Endothelial cell of hepatic sinusoid (primary cell): ENCODE data around the gene NEMP2.

ENCODE experiments used
- in situ Hi-C: cut with HindIII; loops from 2 replicates; pipeline ENCODE4 v1.10.0; 2017; ENCODE audit warnings: low sequenced_read_pairs

NEMP2 gene, protein sequence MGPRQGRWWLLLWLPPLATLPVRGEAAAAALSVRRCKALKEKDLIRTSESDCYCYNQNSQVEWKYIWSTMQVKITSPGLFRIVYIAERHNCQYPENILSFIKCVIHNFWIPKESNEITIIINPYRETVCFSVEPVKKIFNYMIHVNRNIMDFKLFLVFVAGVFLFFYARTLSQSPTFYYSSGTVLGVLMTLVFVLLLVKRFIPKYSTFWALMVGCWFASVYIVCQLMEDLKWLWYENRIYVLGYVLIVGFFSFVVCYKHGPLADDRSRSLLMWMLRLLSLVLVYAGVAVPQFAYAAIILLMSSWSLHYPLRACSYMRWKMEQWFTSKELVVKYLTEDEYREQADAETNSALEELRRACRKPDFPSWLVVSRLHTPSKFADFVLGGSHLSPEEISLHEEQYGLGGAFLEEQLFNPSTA

DNA sequence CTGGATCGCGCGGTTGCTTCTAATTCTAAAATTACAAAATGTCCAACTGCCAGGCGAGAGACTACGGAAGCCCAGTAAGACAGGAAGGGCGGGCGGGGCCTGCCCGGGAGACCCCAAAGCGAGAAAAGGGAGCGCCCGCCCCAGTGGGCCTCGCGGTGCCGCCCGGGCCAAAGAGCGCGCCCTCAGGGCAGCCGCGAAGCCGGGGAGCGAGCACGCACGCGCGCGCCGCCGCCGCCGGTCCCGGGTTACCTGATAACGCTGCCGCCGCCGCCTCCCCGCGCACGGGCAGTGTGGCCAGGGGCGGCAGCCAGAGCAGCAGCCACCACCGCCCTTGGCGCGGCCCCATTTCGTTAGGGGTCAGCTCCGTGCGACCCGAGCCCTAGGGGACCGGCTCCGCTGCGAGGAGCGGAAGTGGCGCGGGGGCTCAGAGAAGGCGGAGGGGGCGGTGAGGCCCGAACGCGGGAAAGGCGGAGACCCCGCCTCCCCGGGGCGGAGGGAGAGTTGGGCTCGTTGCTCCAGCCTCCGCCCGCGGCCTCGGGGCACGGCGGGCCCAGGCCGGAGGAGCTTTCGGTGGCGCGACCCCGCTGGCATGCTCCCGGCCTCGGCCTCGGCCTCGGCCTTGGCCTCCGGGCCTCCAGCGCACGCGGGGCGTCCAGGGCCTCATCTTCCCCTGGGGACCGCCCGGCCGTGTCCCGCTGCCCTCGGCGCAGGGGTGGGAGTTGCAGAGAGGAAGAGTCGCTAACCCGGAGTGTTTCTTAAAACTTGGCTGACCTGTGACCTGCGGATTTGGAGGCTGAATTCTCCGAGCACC is at the start of gene NEMP2:
NEMP2 (minus strand) TSS at position 413 of the 811 bp plus-strand sequence; CDS start at position 346, 67 bp downstream.
- in situ Hi-C loops = no loop called here

DNA sequence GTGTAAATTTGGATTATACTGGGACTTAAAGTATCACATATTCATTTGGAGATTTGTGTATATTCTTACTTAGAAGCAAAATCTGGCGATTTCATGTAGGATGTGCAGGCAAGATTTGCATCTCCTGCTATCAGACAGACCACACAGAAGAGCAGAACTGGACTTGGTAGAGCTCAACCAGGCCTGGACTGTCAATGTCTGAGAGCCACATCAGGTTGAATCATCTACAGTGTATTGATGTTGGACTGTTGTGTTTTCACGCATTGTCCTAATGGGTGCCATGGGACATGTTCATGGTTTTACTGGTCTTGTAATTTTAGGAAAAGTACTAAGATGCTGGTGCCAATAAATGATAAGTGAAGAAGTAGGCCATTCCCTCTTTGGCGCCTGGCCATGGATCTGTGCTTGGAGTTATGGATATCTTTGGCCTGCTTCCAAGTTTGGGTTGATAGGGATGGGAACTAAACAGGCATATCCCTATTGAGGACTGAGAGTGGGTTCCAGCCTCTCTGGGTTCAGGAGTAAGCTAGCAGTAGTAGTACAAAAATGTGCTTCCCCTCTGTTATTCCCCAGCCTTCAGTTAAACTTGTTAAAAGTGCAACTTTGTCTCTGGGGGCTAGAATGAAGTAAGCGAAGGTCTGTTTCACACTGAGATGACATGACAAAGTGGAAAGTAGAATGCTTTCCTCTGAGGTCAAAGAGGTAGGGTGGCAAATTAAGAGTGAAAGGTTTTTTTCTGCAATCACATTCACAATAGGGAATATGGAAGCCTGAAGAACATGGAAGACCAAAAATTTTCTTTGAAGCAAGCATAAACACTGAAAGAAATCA is 49.2 kb upstream of the NEMP2 start:
- in situ Hi-C loops = no loop called here

DNA sequence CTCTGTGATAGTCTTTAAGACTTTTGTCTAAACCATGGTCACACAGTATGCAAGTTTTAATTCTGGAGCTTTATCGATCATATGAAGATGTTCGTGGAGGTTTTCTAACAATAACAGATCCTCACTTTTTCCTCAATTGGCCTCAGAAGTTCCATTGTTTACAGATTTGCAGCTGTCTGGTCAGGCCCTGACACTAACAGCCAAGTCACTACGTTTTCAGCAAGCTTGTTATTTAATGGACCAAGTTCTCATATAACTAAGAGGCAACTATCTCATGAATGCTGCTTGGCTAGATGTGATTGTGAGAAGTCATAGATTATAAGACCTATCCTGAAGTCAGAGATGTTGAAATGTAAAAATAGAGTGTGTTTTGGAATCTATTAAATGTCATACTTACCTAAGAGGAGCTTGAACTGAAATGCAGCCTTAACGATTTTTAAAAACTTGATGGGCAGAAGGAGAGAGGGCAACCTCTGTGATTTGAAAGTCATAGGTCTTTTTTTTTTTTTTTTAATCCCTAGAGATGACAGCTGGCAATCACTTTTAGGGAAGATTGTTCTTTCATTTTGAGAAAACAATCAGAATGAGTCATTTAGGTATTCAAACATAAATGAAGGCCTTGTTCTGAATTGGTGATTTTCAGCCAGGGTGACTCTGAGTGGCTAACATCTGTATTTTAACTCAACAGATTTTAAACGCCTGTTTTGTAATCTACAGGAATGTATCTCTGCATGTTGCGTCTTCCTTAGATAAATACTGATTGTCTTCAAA is 48.4 kb upstream of the NEMP2 start:
- in situ Hi-C loops = no loop called here

DNA sequence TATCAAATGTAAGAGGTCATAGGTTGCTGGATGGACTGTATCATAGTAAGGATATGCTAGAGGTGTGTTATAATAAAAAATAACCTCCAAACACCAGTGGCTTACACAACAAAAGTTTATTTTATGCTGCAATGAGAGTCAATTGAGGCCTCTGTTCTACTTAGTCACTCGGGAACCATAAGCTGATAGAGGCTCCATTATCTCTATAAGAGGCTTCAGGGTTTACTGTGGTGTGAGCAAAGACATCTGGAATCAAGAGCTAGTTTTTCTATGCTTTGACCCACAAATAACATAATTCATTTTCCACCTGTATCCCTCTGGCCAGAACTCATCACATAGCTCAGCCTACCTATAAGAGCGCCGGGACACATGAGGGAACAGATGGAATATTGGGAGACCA is 47.5 kb upstream of the NEMP2 start:
- in situ Hi-C loops = no loop called here

DNA sequence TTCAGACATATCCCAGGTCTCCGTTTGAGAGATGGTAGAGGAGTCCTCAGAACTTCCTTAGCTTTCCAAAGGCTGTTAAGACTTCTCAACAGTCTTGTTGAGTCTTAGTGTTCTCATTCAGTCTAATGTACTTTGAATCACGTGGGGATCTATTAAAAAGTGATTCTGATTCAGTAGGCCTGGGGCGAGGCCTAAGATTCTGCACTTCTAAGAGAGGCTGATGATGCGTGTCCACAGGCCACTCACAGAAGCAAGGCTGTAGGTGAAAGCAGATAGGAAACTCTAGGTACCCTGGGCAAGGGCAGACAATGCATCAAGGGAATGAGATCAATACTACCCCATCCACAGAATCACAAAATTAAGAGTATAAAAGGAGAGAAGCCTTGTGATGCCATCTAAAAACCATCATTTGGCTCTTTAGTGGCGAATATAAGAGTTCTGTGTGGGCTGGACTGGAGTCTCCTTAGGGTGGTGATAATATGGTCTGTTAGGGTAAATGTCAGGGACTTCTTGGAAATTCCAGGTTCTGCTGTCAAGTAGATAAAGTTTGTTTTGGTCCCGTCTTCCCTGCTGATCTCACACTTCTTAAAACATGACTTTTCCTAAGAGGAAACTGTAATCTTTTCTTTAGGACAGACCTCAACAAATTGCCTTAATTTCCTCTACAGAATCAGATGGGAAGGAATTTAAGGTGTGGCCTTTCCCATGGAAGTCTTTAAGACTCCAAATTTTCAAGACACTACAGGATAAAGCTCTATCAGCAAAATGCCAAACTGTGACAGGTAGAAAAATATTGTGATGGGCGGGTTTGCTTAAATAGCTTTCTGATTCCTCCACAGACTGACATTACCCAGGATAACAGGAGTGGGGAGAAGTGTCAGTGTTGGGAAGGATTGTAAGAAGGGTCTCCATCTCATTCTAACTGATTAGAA is 45.7 kb upstream of the NEMP2 start:
- in situ Hi-C loops = no loop called here

DNA sequence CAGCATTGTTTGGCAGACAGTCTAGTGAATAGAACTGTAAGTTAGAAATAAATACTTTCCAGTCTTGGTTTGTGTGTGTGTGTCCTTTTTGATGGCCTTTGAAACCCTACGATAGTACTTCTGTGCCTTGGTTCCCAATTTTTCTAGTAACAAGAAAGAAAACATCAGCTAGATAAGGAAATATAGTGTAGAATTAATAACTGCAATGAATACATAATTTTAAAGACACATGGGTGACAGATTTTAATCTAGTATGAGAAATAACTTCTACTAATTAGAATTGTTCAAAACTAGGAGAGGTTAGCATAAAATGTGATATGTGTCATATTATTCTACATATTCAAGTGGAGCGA is 44.5 kb upstream of the NEMP2 start:
- in situ Hi-C loops = no loop called here

DNA sequence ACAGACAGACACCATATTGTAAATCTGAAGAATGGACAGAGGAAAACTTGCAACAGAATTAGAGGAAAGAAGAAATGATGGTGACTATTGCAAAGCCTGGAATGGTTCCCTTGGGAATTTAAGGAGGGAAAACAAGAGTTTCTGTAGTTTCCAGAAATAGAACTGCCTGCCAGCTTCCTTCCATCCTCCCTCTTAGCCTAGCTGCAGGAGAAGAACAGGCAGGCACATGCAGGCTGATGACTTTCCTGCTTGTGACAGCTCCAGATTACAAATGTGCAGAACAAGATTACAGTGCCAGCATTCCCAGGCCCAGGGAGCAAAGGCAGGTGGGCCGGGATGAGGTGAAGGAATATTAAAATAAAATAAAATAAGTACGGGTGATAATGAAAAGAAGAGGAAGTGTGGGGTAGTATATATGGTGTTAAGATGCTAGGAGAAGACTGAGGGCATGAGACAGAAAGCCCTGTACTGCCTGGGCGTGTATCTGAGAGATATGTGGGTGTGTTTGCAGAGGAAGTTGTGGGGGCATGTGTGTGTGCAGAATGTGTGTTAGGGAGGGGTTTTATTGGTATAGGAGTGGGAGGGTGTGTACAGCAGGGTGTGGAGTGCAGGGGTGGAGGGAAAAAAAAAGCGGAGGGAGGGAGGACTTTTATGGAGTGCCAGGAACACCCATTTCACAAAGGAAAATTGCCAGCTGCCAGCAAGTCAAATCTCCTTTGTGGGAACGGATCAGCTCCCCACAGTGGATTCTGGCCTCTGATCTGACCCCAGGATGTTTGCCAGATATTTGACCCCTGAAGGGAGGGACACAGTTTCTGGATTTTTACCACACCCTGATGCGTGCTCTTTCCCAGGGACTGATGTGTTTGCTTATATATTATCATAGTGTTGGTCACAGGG is 43.9 kb upstream of the NEMP2 start:
- in situ Hi-C loops = no loop called here

DNA sequence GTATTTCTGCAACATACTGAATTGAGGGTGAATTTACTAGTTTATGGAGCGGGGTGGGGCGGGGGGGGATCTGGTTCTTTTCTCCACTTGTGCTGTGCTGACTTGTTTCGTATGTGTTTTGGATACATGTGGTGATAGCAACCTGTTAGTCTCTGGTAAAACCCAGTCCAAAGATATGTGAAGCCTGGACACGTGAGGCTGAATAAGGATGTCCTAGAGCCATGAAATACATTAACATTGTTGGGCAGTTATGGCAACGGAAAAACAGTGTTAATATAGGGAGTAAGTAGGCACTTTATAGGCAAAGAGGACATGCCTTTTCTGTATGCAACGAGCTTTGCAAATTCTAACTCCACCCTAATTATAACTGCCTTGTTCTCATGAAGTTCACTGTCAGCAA is 42.1 kb upstream of the NEMP2 start:
- in situ Hi-C loops = no loop called here

DNA sequence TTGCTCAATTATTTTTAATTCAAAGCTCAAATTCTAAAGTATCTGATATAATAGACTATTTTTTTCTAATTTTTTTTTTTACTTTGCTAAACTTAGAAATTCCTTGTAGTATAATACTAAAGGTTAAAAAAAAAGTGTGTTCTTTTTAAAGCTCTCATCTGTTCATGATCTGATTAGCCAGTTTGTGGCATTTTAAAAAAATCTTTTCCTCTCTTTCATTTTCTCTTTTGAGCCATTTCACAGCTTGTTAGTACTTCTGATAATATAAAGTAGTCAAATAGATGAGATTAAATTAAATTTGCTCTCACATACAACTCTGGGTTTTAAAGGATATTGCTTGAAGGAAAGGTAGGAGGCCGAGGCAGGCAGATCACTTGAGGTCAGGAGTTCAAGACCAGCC is 40.7 kb upstream of the NEMP2 start:
- in situ Hi-C loops = no loop called here

DNA sequence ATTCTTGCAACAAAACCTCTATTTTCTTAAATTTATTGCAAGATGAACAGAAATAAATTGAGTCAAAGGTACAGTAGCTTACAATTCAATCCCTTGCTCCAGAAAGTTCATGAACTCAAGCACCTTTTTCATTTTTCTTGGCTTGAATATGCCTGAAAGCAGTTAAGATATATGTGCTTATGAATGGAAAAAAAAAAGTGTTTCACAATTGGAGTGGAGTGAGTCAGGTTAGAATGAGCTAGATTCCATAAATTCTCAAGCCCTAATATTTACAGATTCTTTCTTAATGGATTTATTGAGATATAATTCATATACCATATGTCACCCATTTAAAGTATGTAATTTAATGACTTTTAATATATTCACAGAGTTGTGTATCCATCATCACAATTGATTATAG is 39.6 kb upstream of the NEMP2 start:
- in situ Hi-C loops = no loop called here

DNA sequence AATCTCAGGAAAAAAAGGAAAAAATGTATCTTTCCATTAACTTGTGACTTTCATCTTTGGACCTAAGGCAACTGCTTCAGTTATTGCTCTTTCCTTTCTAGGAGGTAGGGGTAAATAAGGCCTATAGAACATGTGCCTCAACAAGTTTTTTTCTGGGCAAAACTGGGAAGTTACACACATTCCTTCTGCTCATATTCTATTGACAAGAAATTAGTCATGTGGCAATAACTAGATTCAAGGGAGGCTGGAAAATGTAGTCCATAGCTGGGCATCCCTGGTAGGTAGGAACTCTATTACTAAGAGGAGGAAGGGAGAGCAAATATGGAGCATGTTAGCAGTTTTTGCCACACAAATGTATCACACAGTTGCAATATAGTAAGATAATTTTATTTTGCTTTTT is 37.7 kb upstream of the NEMP2 start:
- in situ Hi-C loops = no loop called here

DNA sequence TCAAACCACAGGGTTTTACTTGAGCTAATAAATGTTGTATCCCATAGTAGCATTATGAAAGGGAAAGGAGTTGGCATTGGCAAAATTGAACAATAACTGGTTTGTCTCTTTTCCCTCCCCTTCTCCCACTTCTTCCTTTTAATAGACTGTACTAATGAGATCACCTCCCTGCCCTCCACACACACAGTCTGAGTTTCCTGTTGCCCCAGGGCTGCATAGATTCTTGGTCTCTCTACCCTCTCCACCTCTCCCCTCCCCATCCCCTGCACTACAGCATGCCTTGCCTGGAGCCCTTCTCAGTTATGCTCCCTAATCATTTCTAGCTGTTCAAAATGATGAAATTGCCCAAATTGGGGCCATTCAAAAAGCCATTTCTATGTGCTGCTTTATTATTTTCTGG is 37.2 kb upstream of the NEMP2 start:
- in situ Hi-C loops = no loop called here

DNA sequence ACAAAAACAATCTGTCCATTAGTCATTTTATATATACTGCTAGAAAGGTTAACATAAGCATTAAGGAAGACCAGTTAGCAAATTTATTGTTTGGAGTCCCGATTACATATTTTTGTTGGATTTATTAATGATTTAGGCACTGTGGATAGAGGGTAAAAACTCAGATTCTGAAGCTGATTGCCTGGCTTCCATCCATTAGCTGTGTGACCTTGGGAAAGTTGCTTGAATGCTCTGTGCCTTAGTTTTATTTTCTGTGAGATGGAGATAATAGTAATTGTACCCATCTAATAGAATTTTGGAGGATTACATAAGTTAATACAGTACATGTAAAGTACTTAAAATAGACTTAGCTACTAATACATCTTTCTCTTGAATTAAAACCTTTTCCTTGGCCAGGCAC is 36.3 kb upstream of the NEMP2 start:
- in situ Hi-C loops = no loop called here

DNA sequence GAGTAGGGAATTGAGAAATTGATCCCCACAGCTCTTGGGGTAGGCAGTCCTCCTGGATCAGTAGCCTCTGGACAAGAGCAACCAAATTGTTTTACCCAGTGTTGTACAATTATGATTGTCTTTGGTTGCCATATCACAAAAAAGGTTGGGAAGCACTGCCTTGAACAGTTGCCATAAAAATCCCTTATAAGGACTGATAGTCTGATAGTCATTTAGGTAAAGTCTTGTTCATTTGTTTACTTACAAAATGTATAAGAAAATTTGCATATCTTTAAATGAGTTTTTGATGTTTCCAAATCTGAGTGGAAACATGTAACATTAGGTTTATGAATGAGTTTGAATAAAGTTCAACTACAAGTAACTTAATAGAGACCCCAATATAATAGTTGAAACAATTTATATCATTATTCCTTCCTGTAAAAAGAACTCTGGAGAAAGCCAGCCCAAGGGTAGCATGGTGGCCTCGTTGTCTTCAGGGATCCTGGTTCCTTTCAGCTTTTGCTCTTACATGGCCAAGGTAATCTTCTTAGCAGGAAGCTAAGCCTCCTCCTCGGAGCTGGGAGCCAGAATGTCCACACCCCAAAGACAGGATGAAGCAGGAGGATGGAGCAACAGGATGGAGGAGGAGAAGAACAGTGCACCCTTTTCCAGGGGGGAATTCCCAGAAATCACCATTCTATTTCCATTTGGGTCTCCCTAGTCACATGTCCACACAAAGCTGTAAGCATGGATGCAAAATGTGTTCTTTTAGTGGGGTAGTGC is 35.7 kb upstream of the NEMP2 start:
- in situ Hi-C loops = no loop called here

DNA sequence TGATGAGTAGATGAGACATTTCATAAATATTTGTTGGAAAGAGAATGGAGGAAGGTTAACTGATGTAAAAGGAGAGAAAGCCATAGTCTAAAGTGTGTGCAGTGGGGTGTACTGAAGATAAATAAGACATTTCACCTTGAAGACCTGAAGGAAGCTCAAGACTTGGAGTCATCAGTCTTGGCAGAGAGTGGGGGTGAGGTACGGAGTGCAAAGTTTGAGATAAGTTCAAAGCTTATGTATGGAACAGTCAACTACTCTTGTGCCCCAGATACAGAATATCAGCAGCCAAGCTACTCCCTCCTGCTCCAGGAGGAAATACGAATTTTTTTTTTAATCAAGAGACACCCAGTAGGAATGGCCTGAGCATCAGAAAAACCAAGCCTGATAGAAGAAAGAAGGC is 30.3 kb upstream of the NEMP2 start:
- in situ Hi-C loops = no loop called here

DNA sequence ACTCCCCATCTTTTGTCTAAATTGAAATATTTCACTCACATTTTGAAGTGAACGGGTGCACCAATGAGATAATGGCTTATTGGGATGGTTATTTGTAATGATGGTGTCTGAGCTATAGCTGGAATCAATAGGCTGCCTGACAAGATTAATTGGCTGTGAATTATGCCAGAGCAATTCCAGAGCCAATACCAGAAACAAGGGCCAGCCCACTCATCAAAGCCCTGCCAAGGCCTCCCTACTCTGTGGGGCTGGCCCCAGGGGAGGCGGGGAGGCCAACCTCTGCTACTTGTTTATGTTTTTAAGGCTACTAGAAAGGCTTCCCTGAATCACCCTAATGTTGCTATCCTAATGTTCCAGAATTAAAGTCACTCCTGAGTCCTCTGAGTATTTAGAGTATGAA is 29.1 kb upstream of the NEMP2 start:
- in situ Hi-C loops = no loop called here

DNA sequence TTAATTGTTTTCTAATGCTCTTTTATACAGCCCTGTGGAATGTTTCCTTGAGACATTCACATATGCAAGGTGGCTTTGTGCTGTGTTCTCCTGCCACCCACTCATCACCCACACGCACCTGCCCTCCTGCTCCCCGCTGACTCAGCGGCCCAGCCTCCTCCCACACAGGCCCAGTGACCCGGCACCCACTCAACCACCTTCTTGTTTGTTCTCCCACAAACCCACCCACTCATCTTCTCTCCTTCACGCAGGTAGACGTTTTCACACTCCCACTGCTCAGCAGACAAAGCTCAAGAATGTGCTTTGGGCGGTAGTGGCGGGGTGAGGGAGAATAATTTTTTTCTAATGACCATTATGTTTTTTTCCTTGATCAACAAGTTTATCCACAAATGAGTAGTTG is 28.6 kb upstream of the NEMP2 start:
- in situ Hi-C loops = no loop called here

DNA sequence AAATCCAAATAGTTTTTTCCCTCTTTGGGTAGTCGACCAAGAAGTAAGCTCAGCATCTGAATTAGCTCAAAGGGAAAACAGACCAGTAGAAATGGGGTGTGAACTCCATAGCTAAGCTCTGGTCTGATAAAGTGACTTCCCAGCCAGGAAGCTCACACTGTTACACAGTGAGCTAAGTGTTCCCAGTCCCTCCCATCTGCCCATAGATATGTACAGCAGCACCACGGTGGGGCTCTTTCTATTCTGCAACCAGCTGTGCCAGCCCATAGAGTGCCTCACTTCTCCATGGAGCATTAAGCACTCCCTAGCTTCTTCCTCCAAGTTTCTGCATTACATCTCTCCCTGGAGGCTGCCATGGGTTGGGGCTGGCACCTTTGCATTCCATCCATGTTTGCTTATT is 27.6 kb upstream of the NEMP2 start:
- in situ Hi-C loops = no loop called here
